Measurements from ENCODE around the gene ATXN1.

The ATXN1 gene

GRCh38 chr6:16670183-16670582 is 91.1 kb downstream of the ATXN1 start:
- no peak for DNase-seq

DNA sequence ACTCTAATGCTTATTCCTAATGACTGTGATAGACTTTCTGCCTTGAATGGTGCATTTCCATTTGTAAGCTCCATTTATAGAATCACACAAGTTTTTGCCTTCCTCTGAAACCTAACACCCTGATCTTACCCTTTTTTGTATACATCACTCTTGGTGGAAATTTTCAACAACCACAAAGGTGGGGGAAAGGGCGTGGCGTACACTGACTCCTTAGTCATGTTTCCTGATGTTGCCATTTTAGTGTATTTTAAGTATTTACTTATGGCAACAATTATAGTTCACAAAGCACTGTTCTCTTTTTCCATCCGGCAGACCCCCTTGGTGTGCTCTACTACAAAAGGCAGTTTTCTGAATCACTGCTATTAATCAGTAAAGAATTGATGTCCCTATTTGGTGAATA is 92.0 kb downstream of the ATXN1 start:
- DNase-seq, result no peak

- no peak for DNase-seq
Measured at GRCh38 chr6:16667509-16667908, 93.8 kb downstream of the ATXN1 start.

DNA sequence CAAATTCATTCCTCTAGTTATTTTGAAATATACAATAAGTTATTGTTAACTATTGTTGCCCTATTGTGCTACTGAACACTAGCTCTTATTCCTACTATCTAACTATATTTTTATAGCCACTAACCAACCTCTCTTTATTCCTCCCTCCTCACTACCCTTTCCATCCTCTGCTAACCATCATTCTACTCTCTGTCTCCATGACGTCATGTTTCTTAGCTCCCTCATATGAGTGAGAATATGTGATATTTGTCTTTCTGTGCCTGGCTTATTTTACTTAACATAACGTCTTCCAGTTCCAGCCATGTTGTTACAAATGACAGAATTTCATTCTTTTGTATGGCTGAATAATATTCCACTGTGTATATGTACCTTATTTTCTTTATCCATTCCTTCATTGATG is 95.3 kb downstream of the ATXN1 start:
- DNase-seq, result no peak

GRCh38 chr6:16665182-16665581 is 96.1 kb downstream of the ATXN1 start:
- no peak for DNase-seq

- DNase-seq, result no peak
Measured at GRCh38 chr6:16663901-16664300, 97.4 kb downstream of the ATXN1 start.

DNA sequence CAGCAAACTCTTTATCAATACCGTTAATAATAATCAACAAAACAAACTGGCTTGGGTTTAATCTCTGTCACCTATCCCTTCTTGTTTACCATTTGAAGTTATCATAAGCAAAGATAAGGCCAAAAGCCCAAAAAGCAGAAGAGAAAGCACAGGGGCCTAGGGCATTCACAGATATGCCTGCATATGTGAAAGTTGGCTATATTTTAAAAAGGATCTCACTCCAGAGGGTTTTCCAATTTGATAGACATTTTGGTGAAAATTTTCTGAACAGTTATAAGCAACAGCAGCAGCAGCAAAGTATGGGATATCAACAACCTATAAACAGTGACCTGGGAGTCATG is 101.1 kb downstream of the ATXN1 start:
- DNase-seq, result no peak

DNA sequence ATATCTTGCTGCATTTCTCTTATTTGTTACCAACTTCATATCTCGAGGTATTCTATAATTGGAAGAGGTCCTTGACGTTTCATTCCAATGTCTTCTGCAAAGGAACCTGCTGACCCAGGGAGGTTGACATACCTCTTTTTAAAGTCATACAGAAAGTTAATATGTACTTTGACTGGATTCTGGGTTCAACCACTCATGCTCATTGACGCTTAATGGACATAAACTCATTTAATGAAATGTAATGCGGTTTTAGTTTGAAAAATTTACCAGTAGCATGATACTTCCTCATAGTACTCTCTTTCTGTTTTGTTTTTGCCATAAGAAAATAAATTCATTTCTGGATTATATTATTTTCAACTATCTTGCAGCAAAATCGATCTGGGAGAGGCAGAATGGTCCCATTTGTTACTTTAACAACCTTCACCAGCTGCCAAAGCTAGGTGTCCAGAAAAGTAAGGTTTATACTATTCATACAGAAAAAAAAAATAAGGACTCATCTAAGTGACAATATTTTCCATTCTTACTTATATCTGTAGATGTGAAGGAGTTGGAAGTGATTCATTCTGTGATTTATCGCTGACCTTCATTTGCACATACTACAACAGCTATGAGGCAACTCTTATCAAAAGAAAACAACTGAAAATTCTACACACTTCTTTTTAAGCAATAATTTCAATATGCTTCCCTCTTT is 101.6 kb downstream of the ATXN1 start:
- DNase-seq, result no peak

DNA sequence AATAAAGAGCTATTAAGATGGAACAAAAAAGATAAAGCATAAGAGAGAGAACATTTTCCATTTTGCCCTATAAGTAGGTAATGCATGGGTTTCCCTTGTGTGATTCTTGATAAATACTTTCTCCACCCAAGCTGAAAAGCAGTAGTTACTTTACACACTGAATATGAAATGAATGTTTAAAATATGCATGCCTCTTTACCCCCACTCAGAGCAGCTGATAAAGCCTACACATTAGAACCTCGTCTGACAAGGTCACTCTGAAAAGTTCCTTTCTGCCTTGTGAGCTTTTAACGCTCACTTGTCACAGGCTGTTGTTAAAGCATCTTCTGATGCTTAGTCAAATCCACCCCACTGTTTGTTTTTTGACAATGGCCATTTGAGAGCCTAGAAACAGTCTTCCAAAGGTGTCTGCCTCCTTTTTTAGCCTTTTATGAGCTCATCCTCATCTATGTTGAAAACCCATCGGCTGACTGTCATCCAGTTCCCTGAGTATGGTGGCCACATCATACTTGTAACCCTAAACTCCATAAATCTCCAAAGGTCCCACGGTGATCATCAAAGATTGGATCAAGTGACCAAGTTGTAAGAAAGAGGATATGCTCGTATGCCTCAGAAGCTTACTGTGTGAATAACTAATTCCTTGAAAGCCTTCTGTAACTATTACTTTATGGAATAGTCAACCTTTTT is 102.8 kb downstream of the ATXN1 start:
- DNase-seq, result no peak

- DNase-seq, result no peak
Measured at GRCh38 chr6:16657768-16658167, 103.5 kb downstream of the ATXN1 start.

DNA sequence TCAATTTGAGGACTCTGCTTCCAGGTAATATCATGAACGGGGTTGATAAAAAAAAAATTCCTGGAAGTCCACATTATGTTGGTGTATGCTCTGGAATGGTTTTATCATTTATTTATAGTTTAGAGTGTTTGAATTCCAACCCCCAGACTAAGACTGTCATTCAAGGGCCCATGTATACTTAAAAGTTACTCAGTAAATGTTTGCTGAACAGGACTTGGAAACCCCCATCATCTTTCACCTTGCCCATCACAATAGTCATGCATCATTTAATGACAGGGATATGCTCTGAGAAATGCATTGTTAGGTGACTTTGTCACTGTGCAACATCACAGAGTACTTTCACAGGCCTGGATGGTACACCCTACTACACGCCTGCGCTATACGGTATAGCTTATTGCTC is 104.8 kb downstream of the ATXN1 start:
- no peak for DNase-seq

GRCh38 chr6:16654701-16655100 is 106.6 kb downstream of the ATXN1 start:
- DNase-seq, result no peak

GRCh38 chr6:16653226-16653625 is 108.0 kb downstream of the ATXN1 start:
- DNase-seq, result no peak

DNA sequence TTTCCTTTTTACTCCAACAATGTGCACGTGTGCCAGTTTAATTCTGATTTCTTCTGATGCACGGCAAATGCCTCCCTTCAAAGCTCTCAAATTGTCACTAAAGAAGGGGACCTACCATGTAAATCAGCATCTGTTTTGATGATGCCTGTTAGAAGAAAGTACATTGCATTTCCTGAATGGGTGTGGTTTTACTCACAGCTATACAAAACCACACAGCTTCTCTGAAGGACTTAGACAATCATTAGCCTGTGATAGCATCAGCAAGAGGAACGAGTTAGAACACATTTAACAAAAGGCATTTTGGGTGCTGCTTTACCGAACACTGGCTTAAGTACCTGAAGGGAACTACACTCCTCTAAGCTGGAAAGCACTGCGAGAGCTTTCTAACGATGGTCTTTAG is 109.4 kb downstream of the ATXN1 start:
- DNase-seq, result no peak

GRCh38 chr6:16649890-16650289 is 111.4 kb downstream of the ATXN1 start:
- DNase-seq, result no peak

DNA sequence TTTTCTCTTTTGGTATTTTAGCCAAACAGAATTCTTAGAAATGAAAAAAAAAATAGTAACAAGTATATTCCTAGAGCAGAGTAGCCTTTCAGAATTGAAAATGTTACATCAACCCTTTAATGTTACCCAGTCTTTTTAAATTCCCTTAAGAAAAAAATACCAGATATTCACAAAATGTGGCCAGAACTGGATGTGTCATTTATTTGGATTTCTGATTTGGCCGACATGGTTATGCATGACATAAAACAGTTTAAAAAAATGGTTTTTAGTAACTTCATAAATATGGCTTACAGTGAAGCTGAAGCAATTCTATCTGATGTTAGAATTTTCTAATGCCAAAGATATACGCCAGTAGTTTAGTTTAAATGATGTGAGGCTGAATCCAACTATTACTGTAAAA is 112.0 kb downstream of the ATXN1 start:
- no peak for DNase-seq

GRCh38 chr6:16648003-16648402 is 113.3 kb downstream of the ATXN1 start:
- no peak for DNase-seq

- DNase-seq, result no peak
Measured at GRCh38 chr6:16647422-16647821, 113.8 kb downstream of the ATXN1 start.

DNA sequence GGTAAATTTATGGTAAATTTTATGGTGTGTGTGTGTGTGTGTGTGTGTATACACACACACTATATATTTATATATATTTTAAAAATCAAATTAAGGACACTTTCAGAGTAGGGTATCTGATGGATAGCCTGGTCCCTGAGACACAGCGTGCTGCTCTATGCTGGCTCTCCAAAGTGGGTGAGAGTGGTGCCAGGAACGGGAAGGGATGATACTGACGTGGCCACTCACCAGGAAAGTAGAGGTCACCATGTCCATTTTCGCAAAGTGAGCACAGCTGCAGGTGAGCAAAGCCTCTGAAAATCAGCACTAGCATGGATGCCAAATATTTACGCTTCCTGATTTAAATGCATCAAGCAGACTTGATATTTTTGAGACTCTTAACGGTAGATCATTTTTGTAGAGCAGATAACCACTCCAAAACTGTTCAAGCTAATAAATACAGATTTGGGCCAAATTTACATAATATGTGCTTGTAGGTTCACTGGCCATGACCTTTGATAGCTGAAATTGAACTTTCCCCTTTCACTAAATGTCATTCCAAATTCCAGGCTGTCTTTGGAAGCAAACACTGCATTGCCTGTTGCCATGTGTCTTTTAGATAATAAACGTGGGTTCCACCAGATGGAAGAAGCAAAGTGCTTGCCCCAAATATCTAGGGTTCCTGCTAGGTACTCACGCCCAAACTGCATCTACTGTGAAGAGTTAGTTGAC is 116.6 kb downstream of the ATXN1 start:
- DNase-seq, result no peak

- DNase-seq, result no peak
Measured at GRCh38 chr6:16639684-16640480, 121.4 kb downstream of the ATXN1 start.

- no peak for DNase-seq
Measured at GRCh38 chr6:16637635-16638034, 123.6 kb downstream of the ATXN1 start.

DNA sequence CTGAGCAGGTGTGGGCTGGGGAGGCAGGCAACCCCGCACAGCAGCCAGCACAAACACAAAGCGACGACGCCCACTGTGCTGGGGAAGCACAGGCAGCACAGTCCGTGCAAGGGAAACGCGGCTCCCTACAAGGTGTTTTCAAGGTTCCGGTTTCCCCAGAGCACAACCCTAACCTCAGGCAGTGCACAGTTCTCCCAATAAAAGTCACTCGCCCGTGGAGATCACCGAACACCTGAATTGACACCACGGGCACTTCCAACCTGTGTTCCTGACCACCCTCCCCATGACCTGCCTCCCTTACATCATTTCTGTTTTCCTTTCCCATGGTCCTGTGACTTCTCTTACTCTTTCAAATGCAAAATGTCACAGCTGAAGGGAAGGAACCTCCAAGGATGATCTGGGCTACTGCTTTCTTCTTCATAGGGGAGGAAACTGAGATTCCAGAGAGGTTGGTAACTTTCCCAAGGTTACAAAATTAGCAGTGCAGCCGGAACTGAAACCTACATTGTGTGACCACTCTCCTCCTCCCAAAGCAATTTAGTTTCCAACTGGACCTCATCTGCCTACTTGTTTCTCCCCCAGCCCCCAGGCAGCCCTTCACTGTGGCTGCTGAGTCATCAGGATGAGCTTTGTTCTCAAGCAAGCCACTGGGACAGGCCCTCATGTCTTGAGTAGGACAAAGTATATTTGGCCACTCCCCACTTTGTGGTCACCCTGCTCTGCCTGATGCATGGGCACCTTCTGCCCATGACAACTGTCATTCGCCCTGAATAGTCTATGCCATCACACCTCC is 125.3 kb downstream of the ATXN1 start:
- no peak for DNase-seq

All from NCI-H2029 (cell line).